ENCODE results near the gene SH2D1A.

The SH2D1A gene

DNA sequence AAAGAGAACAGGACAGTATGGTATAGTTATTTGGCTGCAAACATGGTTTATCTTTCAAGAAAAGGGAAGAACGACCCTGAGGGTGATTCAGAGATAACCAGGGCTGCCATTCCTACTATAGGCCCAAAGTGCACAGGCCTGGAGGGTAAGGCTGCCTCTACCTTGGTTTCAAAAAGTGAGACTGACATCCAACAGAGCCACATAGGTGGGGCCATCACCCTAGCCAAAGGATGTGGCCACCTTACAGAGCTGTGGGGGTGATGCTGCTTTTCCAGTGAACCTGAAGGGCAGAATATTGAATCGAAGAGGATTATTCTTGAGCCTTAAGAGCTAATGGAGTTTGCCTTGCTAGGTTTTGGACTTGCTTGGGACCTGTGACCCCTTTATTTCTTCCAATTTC is 15.7 kb downstream of the SH2D1A start:
- Histone ChIP-seq H3K4me3 (no peak overlapping the region), H3K27me3 (no peaks in the 10 kb centered on the region), H3K36me3 (no peaks in the 10 kb centered on the region), H3K27ac (no peak overlapping the region), H3K4me1 (no peaks in the 10 kb centered on the region), H3K9me3 (no peaks in the 10 kb centered on the region)
- DNase-seq: no peak
- TF ChIP-seq, protein P1, sequence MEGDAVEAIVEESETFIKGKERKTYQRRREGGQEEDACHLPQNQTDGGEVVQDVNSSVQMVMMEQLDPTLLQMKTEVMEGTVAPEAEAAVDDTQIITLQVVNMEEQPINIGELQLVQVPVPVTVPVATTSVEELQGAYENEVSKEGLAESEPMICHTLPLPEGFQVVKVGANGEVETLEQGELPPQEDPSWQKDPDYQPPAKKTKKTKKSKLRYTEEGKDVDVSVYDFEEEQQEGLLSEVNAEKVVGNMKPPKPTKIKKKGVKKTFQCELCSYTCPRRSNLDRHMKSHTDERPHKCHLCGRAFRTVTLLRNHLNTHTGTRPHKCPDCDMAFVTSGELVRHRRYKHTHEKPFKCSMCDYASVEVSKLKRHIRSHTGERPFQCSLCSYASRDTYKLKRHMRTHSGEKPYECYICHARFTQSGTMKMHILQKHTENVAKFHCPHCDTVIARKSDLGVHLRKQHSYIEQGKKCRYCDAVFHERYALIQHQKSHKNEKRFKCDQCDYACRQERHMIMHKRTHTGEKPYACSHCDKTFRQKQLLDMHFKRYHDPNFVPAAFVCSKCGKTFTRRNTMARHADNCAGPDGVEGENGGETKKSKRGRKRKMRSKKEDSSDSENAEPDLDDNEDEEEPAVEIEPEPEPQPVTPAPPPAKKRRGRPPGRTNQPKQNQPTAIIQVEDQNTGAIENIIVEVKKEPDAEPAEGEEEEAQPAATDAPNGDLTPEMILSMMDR (IDR thresholded peaks at IDR 0.05): no peak
- intact Hi-C loops (cut with DNase I; ENCODE audit: low total_unique reads): no loop called here

DNA sequence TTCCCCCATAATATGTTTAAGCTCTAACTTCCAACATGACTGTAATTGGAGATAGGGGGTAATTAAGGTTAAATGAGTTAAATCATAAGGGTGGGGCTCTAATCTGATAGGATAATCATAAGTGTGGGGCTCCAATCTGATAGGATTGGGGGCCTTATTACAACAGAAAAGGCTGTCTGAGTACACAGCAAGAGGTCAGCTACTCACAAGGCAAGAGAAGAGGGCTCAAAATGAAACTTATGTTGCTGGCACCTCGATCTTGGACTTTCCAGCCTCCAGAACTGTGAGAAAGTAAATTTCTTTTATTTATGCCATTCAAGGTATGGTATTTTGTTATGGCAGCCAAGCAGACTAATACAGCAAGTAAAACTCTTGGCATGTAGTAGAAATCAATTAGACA is 16.4 kb downstream of the SH2D1A start:
- Histone ChIP-seq H3K9me3 (no peaks in the 10 kb centered on the region), H3K4me3 (no peak overlapping the region), H3K27me3 (no peaks in the 10 kb centered on the region), H3K4me1 (no peaks in the 10 kb centered on the region), H3K36me3 (no peaks in the 10 kb centered on the region), H3K27ac (no peak overlapping the region)
- DNase-seq: no peak
- TF ChIP-seq, protein P1 (IDR thresholded peaks at IDR 0.05): no peak
- intact Hi-C loops (cut with DNase I; ENCODE audit: low total_unique reads): no loop called here

- Histone ChIP-seq H3K27ac (no peak overlapping the region), H3K4me1 (no peaks in the 10 kb centered on the region), H3K27me3 (no peaks in the 10 kb centered on the region), H3K9me3 (no peaks in the 10 kb centered on the region), H3K4me3 (no peak overlapping the region), H3K36me3 (no peaks in the 10 kb centered on the region)
- intact Hi-C loops (cut with DNase I; ENCODE audit: low total_unique reads): no loop called here
- no peak for DNase-seq
- TF ChIP-seq, protein P1 (IDR thresholded peaks at IDR 0.05): no peak
Measured at GRCh38 chrX:124369722-124370121, 23.4 kb downstream of the SH2D1A start.

GRCh38 chrX:124373348-124373747 is 27.0 kb downstream of the SH2D1A start:
- DNase-seq: no peak
- Histone ChIP-seq H3K4me3 (no peak overlapping the region), H3K27ac (no peak overlapping the region), H3K4me1 (no peaks in the 10 kb centered on the region), H3K27me3 (no peaks in the 10 kb centered on the region), H3K9me3 (no peaks in the 10 kb centered on the region), H3K36me3 (no peaks in the 10 kb centered on the region)
- TF ChIP-seq, protein P1 (IDR thresholded peaks at IDR 0.05): no peak
- intact Hi-C loops (cut with DNase I; ENCODE audit: low total_unique reads): no loop called here

DNA sequence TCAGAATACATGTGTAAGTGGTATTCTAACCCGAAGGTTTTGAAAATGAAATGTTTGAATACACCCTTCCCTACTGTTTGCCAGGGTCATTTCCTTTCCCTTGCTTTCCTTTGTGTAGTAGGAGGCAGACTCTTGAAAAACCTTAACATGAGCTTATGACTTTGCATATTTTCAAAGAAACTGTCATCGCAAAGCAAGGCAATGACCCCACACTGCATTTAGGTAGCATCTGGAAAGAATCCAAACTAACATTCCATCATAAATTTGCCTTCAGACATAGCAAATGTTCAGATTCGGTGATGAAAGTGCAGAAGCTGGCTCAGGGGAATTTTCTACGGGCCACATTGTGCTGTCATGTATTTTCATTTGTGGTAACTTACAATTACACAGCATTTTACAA is 32.3 kb downstream of the SH2D1A start:
- Histone ChIP-seq H3K27me3 (no peaks in the 10 kb centered on the region), H3K9me3 (no peaks in the 10 kb centered on the region), H3K36me3 (no peaks in the 10 kb centered on the region), H3K4me3 (no peak overlapping the region), H3K27ac (no peak overlapping the region), H3K4me1 (no peaks in the 10 kb centered on the region)
- DNase-seq: no peak
- TF ChIP-seq, protein P1 (IDR thresholded peaks at IDR 0.05): no peak
- intact Hi-C loops (cut with DNase I; ENCODE audit: low total_unique reads): no loop called here

- TF ChIP-seq, protein P1 (IDR thresholded peaks at IDR 0.05): no peak
- H3K27ac ChIP-seq: no peak overlapping the region
- no peaks in the 10 kb centered on the region for H3K27me3 ChIP-seq
- H3K4me1 ChIP-seq: no peaks in the 10 kb centered on the region
- H3K9me3 ChIP-seq: no peaks in the 10 kb centered on the region
- H3K36me3 ChIP-seq: no peaks in the 10 kb centered on the region
- intact Hi-C loops (cut with DNase I; ENCODE audit: low total_unique reads): no loop called here
- H3K4me3 ChIP-seq: no peak overlapping the region
- DNase-seq: no peak
Measured at GRCh38 chrX:124383354-124383753, 37.0 kb downstream of the SH2D1A start.
